Stimulated activated CD4-positive, alpha-beta T cell treated with anti-CD3 and anti-CD28 coated beads, TNF-alpha, amount 100 ng/mL, for 4 hours (primary cell): ENCODE results near the gene ZBED6.
"Not testable (repeated sequence)": the region's sequence is repeated elsewhere in the genome, so short reads cannot be mapped to it uniquely, and the experiment has no call there.

ENCODE experiments used
- DNase-seq, 3 experiments: peaks; one replicate each; pipeline ENCODE4 v3.0.0-alpha.2; 2020; ENCODE audit warnings: low read depth in 3 of 3

The ZBED6 gene

GRCh38 chr1:203795441-203796235 is at the start of gene ZBED6, which contains the start of gene ZC3H11A:
Gene ZBED6, plus strand, starts transcription at chr1:203795623. Its CDS starts 1,900 bp downstream, at chr1:203797523.
Gene ZC3H11A, plus strand, starts transcription at chr1:203795623. Its CDS starts 21,448 bp downstream, at chr1:203817071.
- DNase-seq, result peak; percentile 86 to 98 (median 95)

DNA sequence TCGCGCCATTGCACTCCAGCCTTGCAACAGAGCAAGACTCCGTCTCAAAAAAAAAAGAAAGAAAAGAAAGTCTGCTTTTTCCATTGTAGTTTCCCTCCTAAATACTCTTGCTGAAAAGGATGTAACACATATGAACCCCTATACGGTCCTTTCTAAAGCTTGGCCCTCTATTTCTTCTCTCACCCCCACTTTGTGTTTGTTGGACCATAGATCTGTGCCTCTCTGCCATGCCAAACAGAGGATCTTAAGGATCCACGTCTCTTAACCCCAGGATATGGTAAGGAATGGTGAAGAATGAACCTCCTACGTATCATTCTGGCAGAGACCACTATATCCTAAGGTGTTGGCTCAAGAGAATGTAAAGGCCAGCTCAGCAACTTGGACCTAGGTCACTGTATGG is 49.1 kb upstream of the ZBED6 start:
- DNase-seq, result no peak

DNA sequence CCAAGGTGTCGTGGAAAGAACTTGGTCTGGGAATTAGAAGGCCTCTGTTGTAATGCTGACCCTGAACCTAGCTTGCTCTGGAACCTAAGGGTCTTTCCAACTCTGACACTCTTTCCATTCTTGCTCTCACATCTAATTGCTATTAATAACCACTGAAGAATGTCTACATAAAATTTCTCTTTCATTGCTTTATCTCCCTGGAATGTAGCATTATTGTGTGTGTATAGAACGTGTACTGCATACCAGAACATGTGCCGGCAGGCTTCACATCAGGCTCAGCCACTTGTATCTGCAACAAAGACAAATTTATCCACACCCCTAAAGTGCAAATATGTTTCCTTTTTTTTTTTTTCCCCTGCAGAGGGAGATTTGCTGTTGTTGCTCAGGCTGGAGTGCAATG is 44.4 kb upstream of the ZBED6 start:
- no peak for DNase-seq

DNA sequence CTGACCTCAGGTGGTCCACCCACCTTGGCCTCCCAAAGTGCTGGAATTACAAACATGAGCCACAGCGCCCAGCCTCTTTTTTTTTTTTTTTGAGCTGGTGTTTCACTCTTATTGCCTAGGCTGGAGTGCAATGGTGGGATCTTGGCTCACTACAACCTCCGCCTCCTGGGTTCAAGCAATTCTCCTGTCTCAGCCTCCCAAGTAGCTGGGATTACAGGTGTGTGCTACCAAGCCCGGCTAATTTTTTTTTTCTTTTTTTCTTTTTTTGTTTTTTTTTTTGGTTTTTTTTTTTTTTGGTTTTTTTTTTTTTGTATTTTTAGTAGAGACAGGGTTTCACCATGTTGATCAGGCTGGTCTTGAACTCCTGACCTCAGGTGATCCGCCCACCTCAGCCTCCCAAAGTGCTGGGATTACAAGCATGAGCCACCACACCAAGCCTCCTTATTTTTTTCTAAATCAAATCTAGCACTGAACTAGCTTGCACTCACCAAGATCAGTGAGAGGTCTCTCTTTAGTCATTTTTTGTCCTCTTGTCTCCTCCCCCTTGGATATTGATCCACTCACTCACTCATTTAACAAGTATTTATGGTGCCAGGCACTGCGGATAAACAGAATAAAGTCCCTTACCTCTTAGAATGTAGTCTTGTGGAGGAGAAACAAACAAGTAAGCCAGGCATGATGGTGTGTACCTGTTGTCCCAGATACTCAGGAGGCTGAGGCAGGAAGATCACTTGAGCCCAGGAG is 43.6 kb upstream of the ZBED6 start:
- DNase-seq, result not testable (repeated sequence)

DNA sequence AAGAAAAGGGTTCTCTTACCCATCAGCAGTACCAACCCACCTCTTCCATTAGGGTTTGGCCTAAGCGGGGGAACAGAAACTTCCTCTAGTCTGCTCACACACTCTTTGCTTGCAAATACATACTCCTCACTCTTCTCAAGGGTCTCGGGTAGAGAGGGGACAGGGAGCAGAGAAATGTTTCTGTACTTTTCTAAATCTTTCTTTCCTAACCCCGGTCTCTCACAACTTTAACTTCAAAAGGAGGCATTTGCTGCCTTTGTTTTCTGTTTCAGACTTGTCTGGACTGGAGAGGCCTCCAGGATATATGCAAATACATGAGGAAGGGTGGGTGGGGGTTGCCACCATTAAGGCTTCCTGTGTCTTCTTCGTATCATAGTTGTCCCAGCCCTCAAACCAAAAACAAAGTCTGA is 41.0 kb upstream of the ZBED6 start:
- DNase-seq, result no peak

DNA sequence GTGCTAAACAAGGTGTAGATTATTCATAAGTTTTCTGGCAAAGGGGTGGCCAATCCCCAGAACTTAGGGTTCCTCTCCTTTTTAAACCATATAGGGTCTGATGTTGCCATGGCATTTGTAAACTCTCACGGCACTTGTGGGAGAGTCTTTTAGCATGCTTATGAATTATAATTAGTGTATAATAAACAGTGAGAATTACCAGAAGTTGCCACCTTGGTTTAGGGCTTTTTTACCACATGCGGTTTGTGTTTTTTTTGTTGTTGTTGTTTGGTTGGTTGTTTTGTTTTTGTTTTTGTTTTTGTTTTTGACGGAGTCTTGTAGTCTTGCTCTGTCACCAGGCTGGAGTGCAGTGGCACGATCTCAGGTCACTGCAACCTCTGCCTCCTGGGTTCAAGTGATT is 39.4 kb upstream of the ZBED6 start:
- no peak for DNase-seq

DNA sequence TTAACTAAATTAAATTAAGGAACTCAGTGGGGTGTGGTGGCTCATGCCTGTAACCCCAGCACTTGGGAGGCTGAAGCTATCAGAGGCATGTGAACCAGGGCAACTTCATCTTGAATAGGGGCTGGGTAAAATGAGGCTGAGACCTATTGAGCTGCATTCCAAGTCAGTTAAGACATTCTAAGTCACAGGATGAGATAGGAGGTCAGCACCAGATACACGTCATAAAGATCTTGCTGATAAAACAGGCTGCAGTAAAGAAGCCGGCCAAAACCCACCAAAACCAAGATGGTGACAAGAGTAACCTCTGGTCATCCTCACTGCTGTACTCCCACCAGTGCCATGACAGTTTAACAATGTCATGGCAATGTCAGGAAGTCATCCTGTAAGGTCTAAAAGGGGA is 36.7 kb upstream of the ZBED6 start:
- not testable (repeated sequence) for DNase-seq

DNA sequence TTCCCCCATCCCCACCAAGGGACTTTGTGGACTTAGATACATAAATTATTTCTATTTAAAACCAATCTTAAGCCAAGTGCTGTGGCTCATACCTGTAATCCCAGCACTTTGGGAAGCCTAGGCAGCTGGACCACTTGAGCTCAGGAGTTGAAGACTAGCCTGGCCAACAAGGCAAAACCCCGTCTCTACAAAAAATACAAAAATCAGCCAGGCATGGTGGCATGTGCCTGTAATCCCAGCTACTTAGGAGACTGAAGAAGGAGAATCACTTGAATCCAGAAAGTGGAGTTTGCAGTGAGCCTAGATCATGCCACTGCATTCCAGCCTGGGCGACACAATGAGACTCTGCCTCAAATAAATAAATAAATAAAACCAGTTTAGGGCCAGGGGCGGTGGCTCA is 34.9 kb upstream of the ZBED6 start:
- DNase-seq, result no peak

DNA sequence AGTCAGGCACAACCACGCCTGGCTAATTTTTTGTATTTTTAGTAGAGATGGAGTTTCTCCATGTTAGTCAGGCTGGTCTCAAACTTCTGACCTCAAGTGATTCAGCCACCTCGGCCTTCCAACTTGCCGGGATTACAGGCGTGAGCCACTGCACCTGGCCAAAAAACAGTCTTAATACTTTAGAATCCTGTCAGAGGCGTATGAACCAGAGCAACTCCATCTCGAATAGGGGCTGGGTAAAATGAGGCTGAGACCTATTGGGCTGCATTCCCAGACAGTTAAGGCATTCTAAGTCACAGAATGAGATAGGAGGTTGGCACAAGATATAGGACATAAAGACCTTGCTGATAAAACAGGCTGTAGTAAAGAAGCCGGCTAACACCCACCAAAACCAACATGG is 33.5 kb upstream of the ZBED6 start:
- not testable (repeated sequence) for DNase-seq

- no peak for DNase-seq
Measured at GRCh38 chr1:203763505-203763904, 31.9 kb upstream of the ZBED6 start.

DNA sequence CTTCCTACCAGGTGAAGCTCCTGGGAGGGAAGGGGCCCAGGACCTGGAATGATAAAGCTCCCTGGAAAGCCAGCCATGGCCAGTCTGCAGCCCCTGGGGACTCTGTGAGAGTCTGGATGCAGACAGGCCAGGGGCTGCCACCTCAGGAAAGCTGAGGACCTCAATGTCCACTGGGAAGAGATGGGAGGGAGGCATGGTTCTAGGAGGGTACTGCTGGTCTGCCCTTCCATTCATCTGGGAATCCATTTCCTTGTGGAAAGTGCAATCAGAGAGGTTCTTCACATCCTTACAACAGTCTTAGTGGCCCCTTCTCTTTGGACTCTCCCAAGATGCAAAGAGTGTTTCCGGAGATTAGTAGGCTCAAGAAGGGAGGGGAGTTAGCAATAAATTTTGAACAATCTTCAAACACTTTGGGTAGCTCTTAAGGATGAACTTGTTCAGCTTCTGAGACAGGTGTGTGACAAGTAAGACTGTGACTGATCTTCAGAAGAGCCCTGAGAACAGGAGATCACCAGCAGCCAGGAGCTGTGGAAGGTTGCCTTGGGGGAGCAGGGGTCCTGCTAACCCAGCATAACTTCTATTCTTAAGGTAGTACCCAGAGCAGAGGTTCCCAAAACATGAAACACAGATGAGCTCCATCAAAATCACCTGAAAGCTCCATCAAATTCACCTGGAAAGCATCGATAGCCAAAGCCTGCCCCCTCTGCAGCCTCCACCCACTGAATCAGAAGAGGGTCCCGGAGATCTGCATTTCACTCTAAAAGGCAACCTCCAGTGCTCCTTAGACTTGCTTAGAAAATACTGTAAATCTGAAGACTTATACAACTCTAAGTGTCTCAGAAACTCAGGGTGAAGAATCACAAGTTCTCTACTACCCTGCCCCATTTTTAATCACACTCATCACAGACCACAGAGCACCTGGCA is 31.1 kb upstream of the ZBED6 start:
- DNase-seq, result no peak

DNA sequence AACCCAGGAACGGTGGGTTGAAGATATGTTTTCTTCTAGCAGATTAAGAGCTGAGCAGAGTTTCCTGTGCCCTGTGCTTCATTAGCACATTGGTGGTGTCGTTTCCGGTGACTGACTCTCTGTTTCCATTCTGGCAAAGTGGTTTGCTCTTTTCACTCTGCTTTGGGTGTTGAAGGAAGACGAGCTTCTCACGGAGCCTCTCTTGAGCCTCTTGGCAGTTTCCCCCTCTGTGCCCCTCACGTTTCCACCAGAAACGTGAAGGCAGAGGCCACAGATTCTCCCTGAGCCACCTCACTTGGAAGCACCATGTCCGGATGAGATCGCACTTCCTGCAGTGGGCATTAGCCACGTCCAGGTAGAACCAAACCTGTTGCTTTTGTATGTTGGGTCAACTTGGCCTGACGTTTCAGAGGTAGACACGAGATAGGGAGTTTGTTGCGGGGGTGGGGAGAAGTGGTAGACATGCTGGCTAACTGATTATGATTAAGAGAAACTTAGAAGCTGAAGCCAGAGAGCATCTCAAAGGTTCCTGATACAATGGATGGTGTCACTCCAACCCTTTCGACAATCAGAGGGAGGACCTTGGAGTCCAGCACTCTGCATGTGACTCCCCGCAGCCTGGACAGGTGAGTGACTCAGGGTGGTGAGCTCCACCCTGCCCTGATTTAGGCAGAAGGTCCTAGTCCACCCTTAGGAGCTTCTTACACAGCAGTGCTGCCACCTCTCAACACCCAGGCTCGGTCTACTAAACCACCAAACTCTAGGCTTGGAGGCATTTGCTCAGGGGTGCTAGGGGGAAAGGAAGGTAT is 30.2 kb upstream of the ZBED6 start, which contains the start of gene LAX1:
Gene LAX1 (plus strand): TSS at position 155 of the 809 bp plus-strand sequence. CDS start 383 bp downstream, at position 538.
- peak; percentile 43 to 72 (median 61) for DNase-seq

DNA sequence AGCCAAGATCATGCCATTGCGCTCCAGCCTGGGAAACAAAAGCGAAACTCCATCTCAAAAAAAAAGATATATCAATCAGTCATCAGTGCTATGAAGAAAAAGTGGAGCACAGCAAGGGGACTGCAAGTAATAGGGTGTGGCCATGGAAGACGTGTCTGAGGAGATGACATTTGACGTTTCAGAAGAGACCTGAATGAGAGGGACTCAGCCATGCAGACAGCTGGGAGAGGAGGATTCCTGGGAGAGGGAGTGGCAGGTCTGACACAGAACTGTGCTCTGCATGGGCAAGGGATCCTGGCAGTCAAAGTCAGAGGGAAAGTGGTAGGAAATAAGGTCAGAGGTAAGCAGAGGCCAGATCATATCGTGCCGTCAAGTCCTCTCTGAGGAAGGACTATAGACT is 27.2 kb upstream of the ZBED6 start:
- DNase-seq, result no peak

GRCh38 chr1:203769505-203770343 is 25.7 kb upstream of the ZBED6 start:
- DNase-seq, result no peak

DNA sequence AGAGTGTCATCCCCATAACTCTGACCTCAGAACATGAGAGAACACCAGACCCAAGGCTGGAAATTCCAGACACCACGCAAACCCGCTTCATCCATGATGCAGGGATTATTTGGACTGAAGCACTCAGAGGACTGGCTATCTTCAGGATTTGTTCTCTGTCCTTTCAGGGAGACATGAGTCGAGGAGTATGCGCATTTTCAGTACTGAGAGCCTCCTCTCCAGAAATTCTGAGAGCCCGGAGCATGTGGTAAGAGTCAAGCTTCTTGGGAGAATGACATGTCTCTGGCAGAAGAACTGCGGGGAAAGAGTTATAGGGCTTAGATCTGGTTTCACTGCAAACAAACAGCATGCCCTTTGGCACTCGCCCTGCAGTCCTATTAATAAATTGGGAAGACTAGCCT is 23.5 kb upstream of the ZBED6 start:
- no peak for DNase-seq

GRCh38 chr1:203772836-203773235 is 22.6 kb upstream of the ZBED6 start:
- no peak for DNase-seq

DNA sequence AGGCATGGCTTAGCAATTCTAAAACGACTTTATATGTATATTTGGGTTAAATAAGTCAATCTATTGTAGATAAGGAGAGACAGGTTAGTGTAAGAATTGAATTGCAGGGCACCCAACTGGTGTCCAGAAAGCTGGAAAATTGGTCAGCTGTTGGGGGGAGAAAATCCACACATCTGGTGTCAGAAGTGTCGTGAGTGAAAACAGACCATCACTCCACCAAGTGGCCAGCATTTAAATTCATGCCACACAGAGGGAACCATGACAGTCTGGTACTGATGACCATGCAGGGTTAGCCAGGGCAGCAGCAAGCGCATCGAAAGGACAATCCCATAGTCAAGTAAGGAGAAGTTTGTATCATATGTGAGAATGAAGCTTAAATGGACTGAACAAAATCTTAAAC is 18.8 kb upstream of the ZBED6 start:
- DNase-seq, result no peak

DNA sequence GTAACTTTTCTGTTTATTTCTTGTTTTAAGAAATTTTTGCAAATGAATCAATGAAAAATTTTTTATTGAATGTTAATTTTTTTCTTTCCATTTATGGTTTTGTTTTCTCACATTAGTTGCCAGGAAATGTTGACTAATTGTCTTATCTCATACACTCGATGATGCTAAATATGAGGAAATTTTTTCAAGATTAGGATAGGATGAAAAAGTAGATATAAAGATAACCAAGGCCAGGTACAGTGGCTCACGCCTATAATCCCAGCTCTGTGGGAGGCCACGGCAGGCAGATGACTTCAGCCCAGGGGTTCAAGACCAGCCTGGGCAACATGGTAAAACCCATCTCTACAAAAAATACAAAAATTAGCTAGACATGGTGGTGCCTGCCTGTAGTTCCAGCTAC is 17.8 kb upstream of the ZBED6 start:
- DNase-seq, result no peak

- no peak for DNase-seq
Measured at GRCh38 chr1:203778146-203778545, 17.3 kb upstream of the ZBED6 start.

GRCh38 chr1:203778789-203779188 is 16.6 kb upstream of the ZBED6 start:
- no peak for DNase-seq
